ENCODE measurements around the gene B4GALT2. TPM values are rescaled to one million over a fixed set of nuclear protein-coding genes. Genes with fewer than 3 reads are reported as not detected.

The B4GALT2 gene
- total and polyA plus RNA-seq, 2 of the 4 experiments (the other 2 are of a cell fraction), result 52.3 to 60.8 TPM

- Histone ChIP-seq H4K8ac (ENCODE audit: low read depth in 2 of 2, low read length in 2 of 2) (no peak overlapping the region), H3K23ac (ENCODE audit: low read depth, low read length) (no peak overlapping the region), H4K20me1 (ENCODE audit: insufficient read depth, low read length) (no peaks in the 10 kb centered on the region; the same call in 1 of the 2 replicates), H3K56ac (ENCODE audit: extremely low read depth, insufficient read depth, low read length) (no peak overlapping the region), H3K18ac (ENCODE audit: low read depth, low read length) (no peak overlapping the region), H3K27ac (ENCODE audit: insufficient read depth, low read length) (no peak overlapping the region), H3K4me3 (ENCODE audit: insufficient read depth, low read depth, low read length) (no peak overlapping the region), H4K5ac (ENCODE audit: low read depth, low read length) (no peak overlapping the region), H2BK15ac (ENCODE audit: low read depth, low read length) (no peak overlapping the region), H2BK5ac (ENCODE audit: low read depth, low read length, poor library complexity, severe bottlenecking) (no peak overlapping the region), H3K14ac (replicated peaks; ENCODE audit: low read depth, low read length) (no peak overlapping the region), H2AFZ (replicated peaks; ENCODE audit: low read length, poor library complexity) (no peak overlapping the region), H3K9me1 (ENCODE audit: insufficient read depth, low read length) (peaks cover 10% of the 10 kb centered on the region; the same call in 1 of the 2 replicates), H3K27me3 (ENCODE audit: control insufficient read depth, insufficient read depth, low read length) (no peaks in the 10 kb centered on the region), H2AK9ac (replicated peaks; ENCODE audit: low read depth, low read length, poor library complexity) (no peak overlapping the region), H3K4me2 (ENCODE audit: low read depth, low read length) (no peak overlapping the region), H3K9ac (ENCODE audit: low read depth, low read length) (no peak overlapping the region), H2BK120ac (ENCODE audit: low read depth, low read length) (no peak overlapping the region), H3K79me1 (ENCODE audit: low read depth in 1 of 2, low read length in 2 of 2) (peaks cover 0 to 3% of the 10 kb centered on the region in 2 experiments; a peak in 1 of 4 replicates), H3K4ac (ENCODE audit: low read depth, low read length) (no peak overlapping the region), H3K9me3 (ENCODE audit: control insufficient read depth, insufficient read depth, low read length) (no peaks in the 10 kb centered on the region), H2AK5ac (ENCODE audit: low read depth, low read length) (no peak overlapping the region), H3K36me3 (ENCODE audit: control insufficient read depth, insufficient read depth, low read length) (peaks cover 26% of the 10 kb centered on the region; the same call in 1 of the 2 replicates), H4K91ac (ENCODE audit: insufficient read depth, low read depth, low read length) (no peak overlapping the region), H3K4me1 (ENCODE audit: control insufficient read depth, insufficient read depth, low read length) (peaks cover 4% of the 10 kb centered on the region), H2BK20ac (ENCODE audit: low read depth, low read length) (no peak overlapping the region)
- POLR2A ChIA-PET (ENCODE audit: unreplicated experiment), result no interaction called here
- no peak; the same call in 1 of the 2 replicates for ATAC-seq (ENCODE audit: low read depth)
- in situ Hi-C loops (cut with MboI; ENCODE audit: low sequenced_read_pairs), result no loop called here
- DNase-seq, result no peak
- BruUV-seq (replicated peaks), result no TSS peak
- dilution Hi-C loops (cut with HindIII; ENCODE audit: low sequenced_read_pairs, unreplicated experiment), result no loop called here
- WGBS, 2 experiments (ENCODE audit: extremely low coverage in 2 of 2, insufficient read length in 1 of 2), result 100% methylated on average over 1 of the region's 10 CpGs; no CpG with 5 or more reads in 1 of the 2 experiments
- TF ChIP-seq SMC3 (IDR thresholded peaks at IDR 0.05; ENCODE audit: low read depth, low read length) (no peak), CTCF (conservative IDR thresholded peaks at IDR 0.05; ENCODE audit: low read depth, low read length) (no peak), RCOR1 (IDR thresholded peaks at IDR 0.05; ENCODE audit: insufficient replicate concordance, low read length) (no peak), MAFK (IDR thresholded peaks at IDR 0.05; ENCODE audit: low read depth, low read length) (peak; percentile 34)
- CTCF ChIA-PET, result interaction anchor here (1.0 to 1.7 kb wide), 2 partner anchors 16 to 28 kb away, joined by 3 to 6 read pairs; no protein-coding TSS in a partner anchor
- intact Hi-C loops (cut with micrococcal nuclease), result no loop called here
Observed at GRCh38 chr1:44021581-44022321, 42.7 kb downstream of the B4GALT2 start.

Data from IMR-90 (cell line).